HepG2 (cell line): ENCODE results near the gene CENPW. TPM values are rescaled to one million over a fixed set of nuclear protein-coding genes. Genes with fewer than 3 reads are reported as not detected.

ENCODE experiments used
- FOXJ3 ChIP-seq: sonication (generic); formaldehyde crosslinking; IDR thresholded peaks from 2 replicates; pipeline ENCODE4 v1.4.0; 2020; ENCODE audit warnings: missing genetic modification reagents, mild to moderate bottlenecking, borderline replicate concordance
- GATAD2A ChIP-seq: IDR thresholded peaks from 2 replicates; pipeline ENCODE4 v1.6.1; 2016
- GFI1 ChIP-seq: sonication (generic); formaldehyde crosslinking; IDR thresholded peaks from 2 replicates; pipeline ENCODE4 v1.5.0; 2020; ENCODE audit warnings: missing genetic modification reagents, mild to moderate bottlenecking, borderline replicate concordance
- HHEX ChIP-seq: IDR thresholded peaks from 2 replicates; pipeline ENCODE4 v1.6.1; 2016; ENCODE audit warnings: control low read depth
- POGZ ChIP-seq: sonication (generic); formaldehyde crosslinking; IDR thresholded peaks from 2 replicates; pipeline ENCODE4 v1.4.0; 2020; ENCODE audit warnings: mild to moderate bottlenecking, missing genetic modification reagents
- SNRNP70 ChIP-seq: fragments of 200-400 bp; formaldehyde crosslinking; IDR thresholded peaks from 2 replicates; pipeline ENCODE4 v1.6.1; 2017; ENCODE audit warnings: mild to moderate bottlenecking, low read depth, low read length, moderate library complexity
- ZNF646 ChIP-seq: sonication (generic); formaldehyde crosslinking; IDR thresholded peaks from 2 replicates; pipeline ENCODE4 v1.9.0; 2021; ENCODE audit warnings: mild to moderate bottlenecking, missing genetic modification reagents
- ZNF687 ChIP-seq: sonication (generic); formaldehyde crosslinking; IDR thresholded peaks from 2 replicates; pipeline ENCODE4 v1.5.1; 2020; ENCODE audit warnings: mild to moderate bottlenecking, missing genetic modification reagents, moderate library complexity
- polyA plus RNA-seq, 8 experiments: library from polyadenylated mRNA; depleted of rRNA in 3 of 8; stranded (reverse) in 7 of 8; unstranded in 1 of 8; fragments of >200 nt; fragmentation: Illumina TruSeq in 4 of 8; extraction: Trizol in 4 of 8; gene quantifications; 2 replicates each; pipeline versions ENCODE4 v1.2.1 to v1.2.3, GENCODE V29; 2011 to 2016; ENCODE audit warnings: low read depth in 4 of 8, missing spikeins in 1 of 8, mixed read lengths in 1 of 8; ENCODE audit not compliant: insufficient read depth in 1 of 8
- total RNA-seq, 5 experiments: library from RNA; depleted of rRNA; stranded (reverse); fragments of >200 nt; fragmentation: Illumina TruSeq; extraction: Trizol; gene quantifications; 2 replicates each; pipeline ENCODE4 v1.2.3, GENCODE V29; 2016; ENCODE audit warnings: low read depth in 1 of 5
- TF ChIP-seq, protein P1 (sequence below): sonication (generic); formaldehyde crosslinking; IDR thresholded peaks from 2 replicates; pipeline ENCODE4 v1.5.1; 2020; ENCODE audit warnings: mild to moderate bottlenecking, missing genetic modification reagents, moderate library complexity
- TF ChIP-seq, protein P2 (sequence below): IDR thresholded peaks from 2 replicates; pipeline ENCODE4 v1.6.1; 2012; ENCODE audit warnings: low read depth, low read length, improper control_type of control experiment
- TF ChIP-seq, protein P3 (sequence below): sonication (generic); formaldehyde crosslinking; conservative IDR thresholded peaks from 2 replicates; pipeline ENCODE4 v1.4.0; 2020; ENCODE audit warnings: mild to moderate bottlenecking, missing genetic modification reagents, moderate library complexity

Gene CENPW
- total and polyA plus RNA-seq, 2 of the 13 experiments (the other 11 are each of a cell fraction or from before 2014, with no cell fraction given): 8.6 to 94.7 TPM

- TF ChIP-seq FOXJ3 (CRISPR knock-in tag) (peak; percentile 58; the same call in 1 of the 2 replicates), ZNF687 (CRISPR knock-in tag) (no peak), GFI1 (CRISPR knock-in tag) (peak; percentile 30; the same call in 1 of the 2 replicates), POGZ (CRISPR knock-in tag) (peak; percentile 85), ZNF646 (CRISPR knock-in tag) (0 out of 2 replicates have a peak, but pooled peaks have one; percentile 21), SNRNP70 (no peak), HHEX (CRISPR knock-in tag) (no peak), GATAD2A (0 out of 2 replicates have a peak, but pooled peaks have one; percentile 13)
- TF ChIP-seq, protein P1, sequence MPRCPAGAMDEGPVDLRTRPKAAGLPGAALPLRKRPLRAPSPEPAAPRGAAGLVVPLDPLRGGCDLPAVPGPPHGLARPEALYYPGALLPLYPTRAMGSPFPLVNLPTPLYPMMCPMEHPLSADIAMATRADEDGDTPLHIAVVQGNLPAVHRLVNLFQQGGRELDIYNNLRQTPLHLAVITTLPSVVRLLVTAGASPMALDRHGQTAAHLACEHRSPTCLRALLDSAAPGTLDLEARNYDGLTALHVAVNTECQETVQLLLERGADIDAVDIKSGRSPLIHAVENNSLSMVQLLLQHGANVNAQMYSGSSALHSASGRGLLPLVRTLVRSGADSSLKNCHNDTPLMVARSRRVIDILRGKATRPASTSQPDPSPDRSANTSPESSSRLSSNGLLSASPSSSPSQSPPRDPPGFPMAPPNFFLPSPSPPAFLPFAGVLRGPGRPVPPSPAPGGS (CRISPR knock-in tag): no peak
- TF ChIP-seq, protein P2, sequence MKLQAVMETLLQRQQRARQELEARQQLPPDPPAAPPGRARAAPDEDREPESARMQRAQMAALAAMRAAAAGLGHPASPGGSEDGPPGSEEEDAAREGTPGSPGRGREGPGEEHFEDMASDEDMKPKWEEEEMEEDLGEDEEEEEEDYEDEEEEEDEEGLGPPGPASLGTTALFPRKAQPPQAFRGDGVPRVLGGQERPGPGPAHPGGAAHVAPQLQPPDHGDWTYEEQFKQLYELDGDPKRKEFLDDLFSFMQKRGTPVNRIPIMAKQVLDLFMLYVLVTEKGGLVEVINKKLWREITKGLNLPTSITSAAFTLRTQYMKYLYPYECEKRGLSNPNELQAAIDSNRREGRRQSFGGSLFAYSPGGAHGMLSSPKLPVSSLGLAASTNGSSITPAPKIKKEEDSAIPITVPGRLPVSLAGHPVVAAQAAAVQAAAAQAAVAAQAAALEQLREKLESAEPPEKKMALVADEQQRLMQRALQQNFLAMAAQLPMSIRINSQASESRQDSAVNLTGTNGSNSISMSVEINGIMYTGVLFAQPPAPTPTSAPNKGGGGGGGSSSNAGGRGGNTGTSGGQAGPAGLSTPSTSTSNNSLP: peak; percentile 87
- TF ChIP-seq, protein P3, sequence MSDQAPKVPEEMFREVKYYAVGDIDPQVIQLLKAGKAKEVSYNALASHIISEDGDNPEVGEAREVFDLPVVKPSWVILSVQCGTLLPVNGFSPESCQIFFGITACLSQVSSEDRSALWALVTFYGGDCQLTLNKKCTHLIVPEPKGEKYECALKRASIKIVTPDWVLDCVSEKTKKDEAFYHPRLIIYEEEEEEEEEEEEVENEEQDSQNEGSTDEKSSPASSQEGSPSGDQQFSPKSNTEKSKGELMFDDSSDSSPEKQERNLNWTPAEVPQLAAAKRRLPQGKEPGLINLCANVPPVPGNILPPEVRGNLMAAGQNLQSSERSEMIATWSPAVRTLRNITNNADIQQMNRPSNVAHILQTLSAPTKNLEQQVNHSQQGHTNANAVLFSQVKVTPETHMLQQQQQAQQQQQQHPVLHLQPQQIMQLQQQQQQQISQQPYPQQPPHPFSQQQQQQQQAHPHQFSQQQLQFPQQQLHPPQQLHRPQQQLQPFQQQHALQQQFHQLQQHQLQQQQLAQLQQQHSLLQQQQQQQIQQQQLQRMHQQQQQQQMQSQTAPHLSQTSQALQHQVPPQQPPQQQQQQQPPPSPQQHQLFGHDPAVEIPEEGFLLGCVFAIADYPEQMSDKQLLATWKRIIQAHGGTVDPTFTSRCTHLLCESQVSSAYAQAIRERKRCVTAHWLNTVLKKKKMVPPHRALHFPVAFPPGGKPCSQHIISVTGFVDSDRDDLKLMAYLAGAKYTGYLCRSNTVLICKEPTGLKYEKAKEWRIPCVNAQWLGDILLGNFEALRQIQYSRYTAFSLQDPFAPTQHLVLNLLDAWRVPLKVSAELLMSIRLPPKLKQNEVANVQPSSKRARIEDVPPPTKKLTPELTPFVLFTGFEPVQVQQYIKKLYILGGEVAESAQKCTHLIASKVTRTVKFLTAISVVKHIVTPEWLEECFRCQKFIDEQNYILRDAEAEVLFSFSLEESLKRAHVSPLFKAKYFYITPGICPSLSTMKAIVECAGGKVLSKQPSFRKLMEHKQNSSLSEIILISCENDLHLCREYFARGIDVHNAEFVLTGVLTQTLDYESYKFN: peak; percentile 82
Observed at GRCh38 chr6:126380072-126380583, 40.2 kb downstream of the CENPW start (continued).
